Stimulated activated CD8-positive, alpha-beta memory T cell treated with anti-CD3 and anti-CD28 coated beads, Interleukin-7, amount 100 ng/mL, for 48 hours (primary cell): ENCODE data around the gene CTDP1.
A peak's percentile ranks its signal among the peaks of the same experiment; 100 is the strongest.

Source experiments
- DNase-seq, 2 donors: peaks; one replicate each; pipeline ENCODE4 v3.0.0-alpha.2; 2020; ENCODE audit warnings: low read depth in 1 of 2; ENCODE audit errors: extremely low read depth in 1 of 2

Gene CTDP1, protein sequence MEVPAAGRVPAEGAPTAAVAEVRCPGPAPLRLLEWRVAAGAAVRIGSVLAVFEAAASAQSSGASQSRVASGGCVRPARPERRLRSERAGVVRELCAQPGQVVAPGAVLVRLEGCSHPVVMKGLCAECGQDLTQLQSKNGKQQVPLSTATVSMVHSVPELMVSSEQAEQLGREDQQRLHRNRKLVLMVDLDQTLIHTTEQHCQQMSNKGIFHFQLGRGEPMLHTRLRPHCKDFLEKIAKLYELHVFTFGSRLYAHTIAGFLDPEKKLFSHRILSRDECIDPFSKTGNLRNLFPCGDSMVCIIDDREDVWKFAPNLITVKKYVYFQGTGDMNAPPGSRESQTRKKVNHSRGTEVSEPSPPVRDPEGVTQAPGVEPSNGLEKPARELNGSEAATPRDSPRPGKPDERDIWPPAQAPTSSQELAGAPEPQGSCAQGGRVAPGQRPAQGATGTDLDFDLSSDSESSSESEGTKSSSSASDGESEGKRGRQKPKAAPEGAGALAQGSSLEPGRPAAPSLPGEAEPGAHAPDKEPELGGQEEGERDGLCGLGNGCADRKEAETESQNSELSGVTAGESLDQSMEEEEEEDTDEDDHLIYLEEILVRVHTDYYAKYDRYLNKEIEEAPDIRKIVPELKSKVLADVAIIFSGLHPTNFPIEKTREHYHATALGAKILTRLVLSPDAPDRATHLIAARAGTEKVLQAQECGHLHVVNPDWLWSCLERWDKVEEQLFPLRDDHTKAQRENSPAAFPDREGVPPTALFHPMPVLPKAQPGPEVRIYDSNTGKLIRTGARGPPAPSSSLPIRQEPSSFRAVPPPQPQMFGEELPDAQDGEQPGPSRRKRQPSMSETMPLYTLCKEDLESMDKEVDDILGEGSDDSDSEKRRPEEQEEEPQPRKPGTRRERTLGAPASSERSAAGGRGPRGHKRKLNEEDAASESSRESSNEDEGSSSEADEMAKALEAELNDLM

DNA sequence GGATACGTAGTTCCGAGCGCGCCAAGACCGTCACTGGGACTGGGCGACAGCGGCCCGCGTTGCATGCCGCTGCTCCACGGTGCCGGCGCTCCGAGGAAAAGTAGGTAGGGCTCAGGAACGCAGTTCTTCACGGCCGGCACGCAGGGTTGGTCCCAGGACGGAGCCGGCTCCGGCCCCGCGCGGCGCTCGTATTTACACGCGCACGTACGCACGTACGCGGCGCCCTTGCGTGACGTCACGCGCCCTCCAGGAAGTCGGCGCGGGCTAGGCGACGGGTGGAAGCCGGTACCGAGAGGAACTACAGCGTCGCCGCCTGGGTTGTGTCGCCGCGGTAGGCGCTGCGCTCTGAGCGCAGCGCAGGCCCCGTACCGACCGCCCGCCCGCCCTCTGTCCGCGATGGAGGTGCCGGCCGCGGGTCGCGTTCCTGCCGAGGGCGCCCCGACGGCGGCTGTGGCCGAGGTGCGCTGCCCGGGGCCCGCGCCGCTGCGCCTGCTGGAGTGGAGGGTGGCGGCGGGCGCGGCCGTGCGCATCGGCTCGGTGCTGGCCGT, at the start of gene CTDP1:
CTDP1 (plus strand) TSS at position 252 of the 548 bp plus-strand sequence; CDS start at position 397, 145 bp downstream.
- peak; percentile 77 to 83 for DNase-seq

DNA sequence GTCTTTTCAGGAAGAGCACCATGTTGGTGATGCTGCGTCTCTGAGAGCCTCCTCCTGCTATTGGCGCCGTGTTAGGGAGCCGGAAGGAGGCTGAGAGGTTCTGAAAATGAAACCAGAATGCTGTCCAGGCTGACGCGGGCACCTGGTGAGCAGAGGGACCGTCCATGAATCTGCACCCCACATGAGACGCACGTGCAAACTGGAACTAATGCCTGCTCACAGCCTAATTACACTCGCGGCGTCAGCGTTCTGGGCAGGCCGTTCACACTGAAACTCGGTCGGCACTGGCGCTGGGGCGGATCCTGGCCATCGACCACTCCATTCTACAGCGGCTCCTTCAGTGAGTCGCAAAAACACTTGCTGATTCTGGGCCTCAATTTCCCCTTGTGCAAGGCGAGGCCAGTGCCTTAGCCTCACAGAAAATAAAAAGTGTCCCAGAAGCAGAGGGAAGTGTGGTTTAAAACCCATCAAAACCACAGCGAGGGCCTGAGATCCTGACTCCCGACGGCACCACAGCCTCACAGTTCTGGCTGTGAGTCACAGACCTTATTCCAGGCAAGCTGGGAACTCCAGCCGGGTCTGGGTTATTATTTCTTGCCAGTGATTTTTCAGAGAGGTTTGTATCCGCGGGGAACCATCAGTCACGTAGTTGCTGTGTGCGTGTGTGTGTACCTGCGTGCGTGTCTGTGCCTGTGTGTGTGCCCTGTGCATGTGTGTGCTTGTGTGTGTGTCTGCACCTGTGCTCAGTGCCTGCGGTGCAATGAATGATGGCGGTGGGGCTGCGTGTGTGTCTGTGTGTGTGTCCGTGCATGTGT, 49.1 kb upstream of the CTDP1 start:
- DNase-seq = no peak

DNA sequence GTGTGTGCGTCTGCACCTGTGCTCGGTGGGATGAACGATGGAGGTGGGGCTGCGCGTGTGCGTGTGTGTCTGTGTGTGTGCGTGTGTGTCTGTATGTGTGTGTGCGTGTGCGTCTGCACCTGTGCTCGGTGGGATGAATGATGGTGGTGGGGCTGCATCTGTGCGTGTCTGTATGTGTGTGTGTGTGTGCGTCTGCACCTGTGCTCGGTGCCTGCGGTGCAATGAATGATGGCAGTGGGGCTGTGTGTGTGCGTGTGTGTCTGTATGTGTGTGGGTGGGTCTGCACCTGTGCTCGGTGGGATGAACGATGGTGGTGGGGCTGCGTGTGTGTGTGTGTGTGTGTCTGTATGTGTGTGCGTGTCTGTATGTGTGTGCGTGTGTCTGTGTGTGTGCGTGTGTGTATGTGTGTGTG, 48.5 kb upstream of the CTDP1 start:
- no peak for DNase-seq

DNA sequence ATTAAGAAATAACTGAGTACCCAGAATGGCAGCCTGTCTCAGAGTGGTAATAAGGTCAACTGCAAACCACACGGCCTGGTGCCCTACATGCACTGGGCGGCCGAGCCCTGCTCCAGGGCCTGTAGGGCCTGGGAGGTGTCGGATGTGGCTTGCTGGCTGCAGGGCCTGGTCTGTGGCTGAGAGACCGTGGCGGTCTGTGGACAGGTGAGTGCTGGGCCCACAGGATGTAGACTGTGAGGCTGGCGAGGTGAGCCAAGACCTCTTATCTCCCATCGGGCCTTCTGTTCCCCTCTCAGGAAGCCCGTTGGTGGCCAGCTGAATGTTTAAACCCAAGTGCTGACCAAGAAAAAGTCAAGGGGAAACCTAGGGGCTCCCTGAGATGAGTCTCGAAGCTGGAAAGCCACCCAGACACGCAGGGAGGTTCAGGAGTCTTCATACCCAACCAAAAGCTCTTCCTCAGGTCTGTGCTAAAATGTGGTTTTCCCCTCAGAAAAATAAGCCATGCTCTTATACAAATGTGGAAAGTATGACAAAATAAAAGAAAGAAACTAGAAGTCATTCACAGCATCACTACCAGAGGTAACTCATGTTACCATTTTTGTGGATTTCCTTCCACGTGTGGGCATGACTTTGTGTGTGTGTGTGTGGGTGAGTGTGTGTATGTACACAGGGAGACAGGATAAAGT, 47.7 kb upstream of the CTDP1 start:
- DNase-seq = no peak

DNA sequence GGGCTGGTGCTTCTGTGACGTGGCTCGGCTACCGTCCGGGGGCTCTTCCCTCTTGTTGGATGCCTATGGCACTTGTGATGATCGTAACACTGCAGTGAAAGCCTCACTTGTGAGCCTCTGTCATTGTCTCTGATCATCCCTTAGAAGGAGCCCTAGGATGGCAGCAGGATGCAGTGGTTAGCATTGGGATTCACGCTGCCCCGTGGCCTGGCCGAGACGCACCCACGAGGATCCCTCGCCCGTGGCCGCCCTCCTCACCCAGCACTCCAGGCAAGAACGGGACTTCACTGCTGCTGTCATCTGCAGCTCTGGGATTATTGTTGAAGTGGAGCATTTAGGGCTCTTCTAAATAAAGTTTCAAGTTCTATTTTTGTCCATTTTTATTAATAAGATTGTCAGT, 46.8 kb upstream of the CTDP1 start:
- no peak for DNase-seq

DNA sequence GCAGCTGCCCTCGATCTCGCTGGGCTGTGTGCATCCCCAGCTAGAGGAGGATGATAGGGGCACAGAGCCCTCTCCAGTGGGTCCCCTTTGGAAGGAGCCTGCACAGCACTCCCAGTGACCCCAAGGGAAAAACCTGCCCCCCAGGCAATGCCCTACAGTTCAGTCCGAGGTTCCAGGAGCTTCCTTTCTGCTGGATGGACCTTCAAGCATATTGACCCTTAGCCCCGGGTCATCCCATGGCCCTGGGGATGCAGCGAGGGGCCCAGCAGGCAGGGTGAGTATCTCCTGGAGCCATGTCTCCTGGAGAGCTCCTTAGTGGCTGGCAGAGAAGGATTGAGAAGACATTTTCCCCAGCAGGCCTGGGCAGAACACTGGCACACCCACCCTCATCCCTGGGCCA, 45.4 kb upstream of the CTDP1 start:
- DNase-seq = no peak

DNA sequence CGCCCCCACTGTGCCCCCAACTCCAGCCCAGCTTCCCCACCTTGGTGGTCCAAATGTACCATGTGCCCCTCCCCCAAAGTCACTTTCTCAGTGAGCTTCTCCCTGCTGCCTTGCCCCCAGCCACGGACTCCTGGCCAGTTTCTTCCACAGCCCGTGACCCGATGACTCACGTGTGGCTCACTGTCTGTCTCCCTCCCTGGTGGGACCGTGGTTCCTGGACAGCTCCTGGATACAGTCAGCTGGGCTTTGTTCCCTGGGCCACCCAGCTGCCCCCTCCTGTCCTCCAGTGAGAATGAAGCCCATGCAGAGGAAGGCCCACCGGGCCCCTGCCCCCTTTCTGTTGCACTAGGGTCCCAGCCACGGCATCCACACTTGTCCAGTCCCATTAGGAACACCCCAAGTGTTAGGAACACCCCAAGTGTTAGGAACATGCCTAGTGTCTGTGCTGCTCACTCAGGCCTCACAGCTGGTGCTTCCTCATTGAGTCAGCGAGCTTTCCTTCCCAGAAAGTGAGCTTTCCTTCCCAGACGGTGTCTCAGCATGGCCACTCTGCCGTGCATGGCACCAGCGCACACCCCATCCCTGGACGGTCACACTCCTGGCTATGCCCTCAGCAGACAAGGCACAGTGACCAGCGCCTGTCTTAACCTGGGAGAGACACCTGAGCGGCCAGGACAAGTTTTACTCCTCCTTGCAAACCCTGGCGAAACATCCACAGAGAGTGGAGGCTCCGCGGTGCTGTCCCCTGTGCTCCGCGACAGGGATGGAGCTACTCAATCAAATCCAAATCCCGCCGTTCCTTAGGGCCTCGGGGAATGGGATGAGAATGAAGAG, 44.8 kb upstream of the CTDP1 start:
- no peak for DNase-seq

DNA sequence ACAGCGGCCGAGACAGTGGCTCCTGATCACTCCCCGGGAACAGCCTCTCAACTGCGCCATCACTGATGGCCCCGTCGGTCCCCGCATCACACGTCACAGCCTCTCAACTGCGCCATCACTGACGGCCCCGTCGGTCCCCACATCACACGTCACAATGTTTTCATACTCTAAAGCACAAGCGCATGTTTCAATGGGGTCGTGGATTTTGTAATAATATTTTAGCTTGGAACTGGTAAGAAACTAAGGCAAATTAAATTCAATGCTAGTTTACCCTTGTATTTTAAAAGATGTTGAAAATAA, 44.2 kb upstream of the CTDP1 start:
- no peak for DNase-seq

DNA sequence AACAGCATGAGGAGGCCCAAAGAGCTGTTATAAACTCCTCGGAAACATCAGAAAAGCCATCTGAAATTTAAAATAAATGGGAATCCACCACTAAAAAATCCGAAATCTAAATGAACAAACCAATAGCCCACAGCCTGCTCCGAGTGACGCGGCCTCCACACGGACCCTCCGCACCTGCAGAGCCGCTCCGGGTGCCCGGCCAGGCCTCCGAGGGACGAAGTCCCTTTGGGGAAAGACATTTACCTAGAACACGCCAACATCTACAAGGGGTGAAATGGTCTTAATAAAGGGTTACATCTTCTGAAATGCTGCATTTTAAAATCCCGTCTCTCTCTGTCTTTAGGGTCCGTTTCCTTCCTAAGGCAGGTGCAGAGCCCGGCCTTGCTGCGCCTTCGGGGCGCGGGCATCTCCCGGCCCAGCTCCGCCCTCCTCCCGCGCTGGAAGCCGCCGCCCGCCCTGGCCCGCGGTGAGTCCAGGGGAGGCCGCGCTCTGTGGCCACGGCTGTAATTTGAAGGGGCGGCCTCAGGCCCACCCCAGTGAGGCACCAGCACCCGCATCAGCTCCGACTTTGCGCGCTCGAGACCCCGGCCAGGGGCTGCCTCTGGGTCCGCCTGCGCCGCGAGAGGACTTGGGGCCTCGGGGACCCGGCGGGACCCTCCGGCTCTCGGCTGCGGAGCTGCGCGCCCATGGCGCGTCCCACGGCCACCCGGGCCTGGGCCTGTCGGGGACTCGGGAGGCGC, 42.3 kb upstream of the CTDP1 start:
- no peak for DNase-seq

DNA sequence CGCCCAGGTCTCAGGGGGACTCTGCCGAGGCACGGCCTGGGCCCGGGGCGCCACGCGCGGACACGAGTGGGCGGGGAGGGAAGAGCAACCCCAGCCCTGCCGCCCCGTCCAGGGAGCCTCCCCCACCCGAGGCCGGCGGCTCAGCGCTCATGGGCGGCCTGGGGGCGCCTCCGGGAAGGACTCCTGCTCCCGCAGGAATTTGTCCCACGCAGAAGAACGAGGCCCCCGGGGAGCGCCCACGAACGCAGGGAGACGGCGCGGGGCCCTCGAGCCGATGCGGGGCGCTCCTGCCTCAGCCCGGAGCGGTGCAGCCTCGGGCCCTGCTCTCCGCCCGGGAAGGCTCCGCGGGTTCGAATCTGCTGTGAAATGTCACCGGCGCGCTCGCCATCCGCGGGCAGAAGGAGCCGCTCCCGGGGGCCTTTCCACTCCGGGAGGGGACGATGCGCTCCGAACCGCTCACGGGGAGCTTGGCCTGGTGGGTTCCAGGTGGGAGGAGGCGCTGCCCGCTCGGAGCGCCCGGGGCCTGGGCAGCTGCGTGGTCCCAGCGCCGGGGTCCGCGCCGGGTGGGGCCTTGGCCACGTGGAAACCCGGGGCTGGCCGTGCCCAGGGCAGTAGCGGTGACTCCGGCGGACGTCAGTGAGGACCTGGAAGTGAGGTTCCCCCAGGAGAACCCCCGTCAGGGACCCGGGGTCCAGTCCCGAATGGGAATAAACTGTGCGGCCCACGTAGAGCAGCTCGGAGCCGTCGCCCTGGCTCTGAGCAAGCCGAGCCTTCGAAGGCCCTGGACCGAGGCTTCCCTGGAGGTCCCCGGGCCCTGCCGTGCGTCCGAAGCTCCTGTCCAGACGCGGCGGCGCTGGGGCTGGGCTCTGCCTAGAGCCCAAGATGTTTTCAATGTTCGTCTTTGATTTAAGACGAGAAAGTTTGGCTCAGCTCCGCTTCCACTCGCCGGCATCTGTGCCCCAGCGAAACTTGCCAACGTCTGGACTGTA, 41.4 kb upstream of the CTDP1 start:
- DNase-seq = no peak

DNA sequence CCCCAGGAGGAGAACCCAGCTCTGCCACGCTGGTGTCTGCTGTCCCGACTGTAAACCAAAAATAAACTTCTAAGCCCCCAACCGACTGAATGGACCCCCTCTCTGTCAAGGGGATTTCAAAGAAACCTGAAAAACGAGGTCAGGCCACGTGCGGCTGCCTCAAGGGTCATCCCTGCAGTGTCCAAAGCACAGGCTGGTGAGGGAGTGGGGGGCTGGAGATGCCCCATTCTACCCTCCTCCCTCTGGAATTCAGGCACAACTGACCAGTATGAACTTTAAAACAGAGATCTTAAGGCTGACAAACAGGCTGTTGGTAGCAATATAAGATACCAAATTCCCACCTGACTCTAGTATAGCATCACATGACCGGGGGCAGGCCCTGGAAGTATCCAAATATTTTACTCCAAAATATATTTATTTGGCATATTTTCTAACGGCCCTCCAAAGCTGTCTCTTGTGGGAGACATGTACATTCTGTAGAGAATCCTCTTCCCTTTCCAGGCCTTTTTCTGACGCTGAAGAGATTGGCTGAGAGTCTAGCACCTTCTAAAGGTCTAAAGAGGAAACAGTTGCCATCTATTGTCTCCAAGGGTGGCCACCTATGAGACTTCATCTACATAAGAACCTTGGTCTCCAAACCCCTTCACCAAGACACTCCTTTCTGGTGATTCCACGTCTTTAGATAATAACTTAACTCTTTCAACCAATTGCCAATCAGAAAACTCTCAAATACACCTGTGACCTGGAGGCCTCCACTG, 40.4 kb upstream of the CTDP1 start:
- DNase-seq = no peak

DNA sequence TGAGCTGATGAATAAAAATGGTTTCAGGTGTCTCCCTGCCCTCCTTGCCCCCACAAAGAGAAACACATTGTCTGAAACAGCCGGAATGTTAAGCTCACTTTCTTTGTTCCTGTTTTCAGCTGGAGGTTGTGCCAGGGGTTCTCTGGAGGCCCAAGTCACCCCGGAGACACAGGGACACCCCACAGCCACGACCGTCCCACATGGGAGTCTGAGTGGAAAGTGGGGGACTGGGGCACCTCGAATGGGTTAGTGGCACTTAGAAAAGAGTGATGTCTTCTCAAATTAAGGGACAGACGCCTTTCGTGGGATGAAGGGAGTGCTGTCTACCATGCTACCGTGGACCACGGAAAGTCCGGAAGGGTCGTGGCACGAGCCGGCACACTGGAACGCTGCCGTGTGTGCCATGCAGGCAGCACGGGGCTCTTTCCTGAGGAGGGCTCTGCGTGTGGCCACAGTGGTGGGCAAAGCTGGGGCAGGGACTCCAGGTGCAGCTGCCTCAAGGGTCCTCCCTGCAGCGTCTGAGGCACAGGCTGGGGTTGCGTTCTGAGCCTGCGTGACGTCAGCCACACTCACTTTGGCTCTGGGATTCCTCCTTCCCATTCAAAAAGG, 39.4 kb upstream of the CTDP1 start:
- no peak for DNase-seq

DNA sequence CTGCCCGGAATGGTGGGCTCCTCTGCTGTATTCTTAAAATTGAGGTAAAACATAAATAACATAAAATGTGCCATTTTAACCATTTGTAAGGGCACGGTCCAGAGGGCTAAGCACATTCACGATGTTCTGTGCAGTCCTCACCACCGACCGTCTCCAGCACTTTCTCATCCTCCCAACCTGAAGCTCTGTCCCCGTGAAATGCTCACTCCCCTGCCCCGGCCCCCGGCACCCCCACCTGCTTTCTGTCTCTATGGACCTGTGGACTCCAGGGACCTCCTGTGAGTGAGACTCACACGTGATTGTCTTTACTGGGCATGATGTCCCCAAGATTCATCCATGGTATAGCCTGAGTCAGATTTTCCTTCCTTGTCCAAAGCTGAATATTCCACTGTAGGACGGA, 38.7 kb upstream of the CTDP1 start:
- no peak for DNase-seq

DNA sequence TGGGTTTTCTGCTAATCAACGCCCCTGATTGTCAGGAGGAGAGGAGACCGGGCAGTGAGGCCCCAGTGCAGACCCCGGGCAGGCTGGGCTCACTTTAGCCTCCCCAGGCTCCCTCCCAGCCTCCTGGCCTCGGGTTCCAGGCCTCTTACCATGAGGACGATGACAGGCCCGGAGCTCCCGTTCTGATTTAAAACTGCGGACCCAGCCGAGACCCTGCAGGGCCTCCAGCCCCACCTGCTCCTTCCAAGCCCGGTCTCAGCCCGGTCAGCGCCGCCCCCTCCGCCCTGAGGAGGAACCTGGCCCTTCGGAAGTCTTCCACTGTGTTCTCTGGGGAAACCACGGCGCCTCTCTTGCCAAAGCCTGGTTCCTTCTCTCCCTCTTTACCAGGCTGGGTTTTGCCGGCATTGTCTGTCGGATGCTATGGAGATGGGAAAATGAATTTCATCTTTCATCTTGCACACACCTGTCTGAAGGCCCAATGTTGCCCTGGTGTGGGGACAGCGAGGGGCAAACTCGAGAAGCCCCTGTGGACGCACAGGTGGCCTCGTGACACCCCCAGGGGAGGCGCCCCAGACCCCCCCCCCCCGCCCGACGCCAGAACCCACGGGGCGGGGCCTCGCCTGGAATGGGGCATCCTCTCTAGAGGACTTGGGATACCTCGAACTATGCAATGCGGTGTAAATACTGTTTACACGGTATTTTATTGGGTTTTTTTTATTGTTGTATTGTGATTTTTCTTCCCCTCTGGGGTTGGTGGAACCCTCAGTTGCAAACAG, 37.7 kb upstream of the CTDP1 start:
- DNase-seq = no peak

DNA sequence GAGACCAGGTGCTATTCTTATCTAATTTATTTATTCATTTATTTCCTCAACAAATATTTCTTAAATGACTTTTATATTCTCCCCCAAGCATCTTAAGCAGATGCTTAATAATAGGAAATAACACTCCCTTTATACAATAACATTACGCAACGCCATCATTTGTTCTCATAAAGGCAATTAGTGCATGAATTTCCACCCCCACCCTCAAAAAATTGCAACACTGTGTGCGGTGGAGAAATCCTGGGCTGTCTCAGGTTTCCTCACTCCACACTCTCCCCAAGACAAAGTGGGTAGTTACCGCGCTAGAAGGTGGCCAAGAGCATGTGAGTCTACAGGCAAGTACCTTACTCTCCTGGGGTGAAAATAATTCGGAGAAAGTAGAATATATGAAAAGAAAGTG, 37.0 kb upstream of the CTDP1 start:
- DNase-seq = no peak
